Stimulated activated CD4-positive, alpha-beta T cell treated with anti-CD3 and anti-CD28 coated beads, Interleukin-15, amount 100 ng/mL, for 1 hour (primary cell): ENCODE data around the gene PCDH8.

ENCODE experiments used
- DNase-seq, 2 donors: peaks; one replicate each; pipeline ENCODE4 v3.0.0-alpha.2; 2020; ENCODE audit warnings: low read depth in 1 of 2, low spot score in 1 of 2

Gene PCDH8

DNA sequence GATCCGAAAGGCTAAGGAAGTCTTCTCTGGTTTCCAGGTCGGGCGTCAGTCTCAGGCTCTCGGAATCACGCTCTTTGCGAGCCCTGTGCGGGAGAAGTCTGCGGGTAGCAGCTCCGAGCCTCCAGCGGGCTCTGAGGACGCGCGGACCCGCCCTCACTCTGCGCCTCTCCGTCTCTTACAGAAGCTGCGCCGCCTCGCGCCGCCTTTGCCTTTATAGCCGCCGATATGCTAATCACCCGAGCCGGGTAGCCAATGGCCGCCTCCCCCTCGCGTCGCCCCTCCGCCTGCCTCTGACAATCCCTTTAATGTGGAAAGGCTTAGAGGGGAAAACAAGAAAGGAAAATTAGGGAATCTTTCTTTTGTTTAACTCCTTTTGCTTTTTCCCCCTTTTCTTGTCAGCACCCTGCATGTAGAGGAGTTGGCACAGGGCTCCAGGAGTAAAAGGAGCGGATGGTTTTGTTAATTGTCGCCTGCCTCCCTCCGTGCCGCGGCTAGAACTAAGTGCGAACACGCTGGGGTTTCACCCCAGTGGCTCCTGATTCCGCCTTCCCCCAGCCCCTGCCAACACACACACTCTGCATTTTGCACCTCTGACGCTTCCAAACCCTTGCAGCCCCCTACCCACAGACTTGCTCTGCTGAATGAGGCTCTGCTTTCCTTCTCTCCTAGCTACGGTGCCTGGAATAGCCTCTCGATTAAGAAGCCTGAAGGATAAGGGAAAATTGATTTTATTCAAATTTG lies at the start of gene PCDH8:
Gene PCDH8 (minus strand): TSS at position 186 of the 741 bp plus-strand sequence. CDS start 204 bp downstream, outside the sequence.
- no peak for DNase-seq

- DNase-seq, result no peak
Measured at GRCh38 chr13:52896827-52897659, 48.6 kb upstream of the PCDH8 start.

GRCh38 chr13:52894413-52894812 lies 46.0 kb upstream of the PCDH8 start:
- DNase-seq, result no peak

GRCh38 chr13:52892925-52893324 lies 44.5 kb upstream of the PCDH8 start:
- DNase-seq, result no peak

DNA sequence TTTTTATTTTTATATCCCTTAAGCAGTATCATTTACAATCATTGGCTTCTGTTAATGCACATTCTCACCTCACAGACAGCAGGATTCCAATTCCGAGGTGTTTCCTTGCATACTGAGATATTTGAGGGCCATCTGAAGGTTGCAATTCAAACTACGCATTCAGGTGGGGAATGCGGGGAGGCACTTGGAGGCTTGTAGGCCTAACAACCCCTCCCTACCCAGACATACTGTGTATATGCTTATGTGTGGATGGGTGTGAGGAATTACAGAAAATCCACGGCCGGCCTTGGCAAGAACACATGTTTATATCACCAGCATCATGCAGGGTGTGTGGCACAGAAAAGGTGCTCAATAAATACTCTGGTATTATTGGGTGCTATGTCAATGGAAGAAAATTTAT lies 43.3 kb upstream of the PCDH8 start:
- no peak for DNase-seq

DNA sequence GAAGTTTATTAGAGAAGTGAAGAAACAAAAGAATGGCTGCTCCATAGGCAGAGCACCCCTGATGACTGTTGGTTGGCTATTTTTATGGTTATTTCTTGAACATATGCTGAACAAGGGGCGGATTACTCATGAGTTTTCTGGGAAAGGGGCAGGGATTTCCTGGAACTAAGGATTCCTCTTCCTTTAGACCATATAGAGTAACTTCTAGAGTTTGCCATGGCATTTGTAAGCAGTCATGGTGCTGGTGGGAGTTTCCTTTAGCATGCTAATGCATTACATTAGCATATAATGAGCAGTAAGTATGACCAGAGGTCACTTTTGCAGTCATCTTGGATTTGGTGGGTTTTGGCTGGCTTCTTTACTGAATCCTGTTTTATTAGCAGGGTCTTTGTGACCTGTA lies 38.7 kb upstream of the PCDH8 start:
- no peak for DNase-seq

DNA sequence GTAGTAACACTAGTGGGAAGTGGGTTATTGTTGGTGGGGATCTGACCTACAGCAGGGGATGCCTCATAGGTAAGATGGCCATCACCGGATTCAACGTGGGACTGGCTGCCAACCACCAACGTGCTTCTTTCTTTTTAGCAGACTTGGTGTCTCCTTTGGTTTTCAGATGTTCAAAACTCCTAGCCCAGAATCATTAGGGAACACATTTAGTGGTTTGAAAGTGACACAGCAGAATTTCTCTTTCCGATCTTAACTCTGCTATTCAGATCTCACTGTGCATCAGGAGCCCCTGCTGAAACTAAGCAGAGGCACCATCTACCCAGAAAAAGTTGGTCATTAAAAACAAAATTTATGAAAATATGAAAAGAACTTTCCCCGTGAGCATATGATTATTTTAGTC lies 36.7 kb upstream of the PCDH8 start:
- no peak for DNase-seq

DNA sequence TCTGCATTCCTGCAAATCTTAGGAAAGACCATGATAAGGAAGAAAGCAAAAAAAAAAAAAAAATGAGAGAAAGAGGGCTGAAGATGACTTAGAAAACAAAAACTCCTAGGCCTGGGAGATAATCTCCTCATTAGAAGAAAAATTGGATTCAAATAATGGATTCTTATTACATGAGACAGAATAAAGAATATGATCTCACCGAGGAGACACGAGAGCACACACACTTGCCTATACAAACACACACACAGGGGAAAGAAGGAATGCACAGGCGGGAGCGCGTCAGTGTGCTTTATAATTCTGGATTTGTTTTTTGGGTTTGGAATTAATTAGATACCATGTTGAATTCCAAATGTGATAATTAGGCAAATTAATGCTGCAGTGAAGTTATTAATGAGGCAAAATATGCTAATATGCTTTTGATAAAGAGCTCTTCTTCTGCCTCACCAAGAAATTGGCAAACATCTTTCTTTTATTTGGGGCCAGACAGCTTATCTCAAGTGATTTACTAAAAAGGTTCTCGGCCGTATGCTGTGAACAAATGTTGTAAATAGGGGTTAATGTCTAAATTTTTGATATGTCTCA lies 36.1 kb upstream of the PCDH8 start:
- no peak for DNase-seq

DNA sequence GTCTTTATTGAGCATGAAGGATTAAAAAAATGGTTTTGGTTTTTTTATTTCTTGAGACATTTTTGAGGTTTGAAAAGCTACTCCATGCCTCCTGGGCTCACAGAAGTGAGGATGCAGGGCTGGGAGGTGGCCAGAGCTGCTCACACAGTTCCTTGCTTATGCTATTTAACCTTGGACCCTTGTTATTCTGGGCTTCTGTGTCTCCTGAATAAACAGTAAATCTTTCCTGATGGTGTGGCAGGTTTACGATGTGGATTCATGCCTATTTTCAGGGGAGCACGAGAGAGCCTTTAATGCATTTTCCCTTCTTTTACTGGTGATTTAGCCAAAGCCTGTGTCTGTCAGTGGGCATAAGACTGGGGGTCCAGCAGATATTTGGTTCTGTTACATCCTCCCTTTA lies 34.3 kb upstream of the PCDH8 start:
- DNase-seq, result no peak

DNA sequence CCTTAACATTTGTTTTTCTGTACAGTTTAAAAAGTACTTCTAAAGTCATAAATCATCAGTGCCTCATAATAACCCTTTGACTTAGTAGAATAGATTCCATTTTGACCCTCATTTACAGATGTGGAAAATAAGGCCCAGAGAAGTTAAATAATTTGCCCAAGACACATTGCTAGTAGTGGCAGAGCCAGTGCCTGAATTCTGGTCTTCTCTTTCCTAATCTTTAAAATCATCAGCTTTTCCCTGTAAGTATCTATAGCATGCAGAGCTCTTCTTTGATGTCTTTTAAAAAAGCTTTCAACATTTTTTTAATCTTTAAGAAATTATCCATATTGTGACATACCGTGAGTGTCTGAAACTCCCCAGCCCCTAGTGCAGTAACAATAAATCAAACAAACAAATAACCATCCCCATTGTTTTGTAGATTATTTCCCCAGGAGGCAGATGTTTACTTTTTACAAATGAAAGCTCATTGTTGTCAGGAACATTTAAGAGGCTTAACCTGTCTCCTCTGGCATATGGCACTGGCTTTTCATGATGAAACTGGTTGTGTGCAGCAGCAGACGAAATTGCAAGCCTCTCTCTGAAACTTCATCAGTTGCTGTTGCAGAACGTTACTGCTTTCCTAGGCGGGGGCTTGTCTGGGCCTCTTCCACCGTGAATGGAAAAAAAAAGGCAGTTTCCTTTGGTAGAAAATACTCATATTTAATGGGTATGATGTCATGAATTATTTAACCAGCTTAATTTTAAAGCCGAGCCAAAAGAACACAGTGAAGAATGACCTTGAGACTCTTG lies 31.7 kb upstream of the PCDH8 start:
- no peak for DNase-seq

GRCh38 chr13:52878831-52879230 lies 30.4 kb upstream of the PCDH8 start:
- no peak for DNase-seq

DNA sequence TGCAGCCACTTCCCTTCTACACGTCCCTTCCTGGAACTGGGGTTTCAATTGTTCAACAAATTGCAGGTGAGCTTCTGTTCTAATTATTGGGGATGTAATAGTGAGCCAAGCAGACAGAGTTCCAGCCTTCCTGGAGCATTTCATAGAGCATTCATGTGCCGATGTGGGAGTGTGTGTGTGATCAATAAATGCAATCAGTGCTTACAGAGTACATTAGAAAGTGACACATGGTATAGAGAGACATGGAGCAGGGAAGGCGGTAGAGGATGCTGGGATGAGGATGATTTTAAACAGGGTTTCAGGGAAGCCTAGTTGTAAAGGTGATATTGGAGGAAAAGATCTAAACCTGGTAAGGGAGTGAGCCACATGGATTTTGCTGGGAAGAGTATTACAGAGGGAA lies 21.7 kb upstream of the PCDH8 start:
- DNase-seq, result no peak

DNA sequence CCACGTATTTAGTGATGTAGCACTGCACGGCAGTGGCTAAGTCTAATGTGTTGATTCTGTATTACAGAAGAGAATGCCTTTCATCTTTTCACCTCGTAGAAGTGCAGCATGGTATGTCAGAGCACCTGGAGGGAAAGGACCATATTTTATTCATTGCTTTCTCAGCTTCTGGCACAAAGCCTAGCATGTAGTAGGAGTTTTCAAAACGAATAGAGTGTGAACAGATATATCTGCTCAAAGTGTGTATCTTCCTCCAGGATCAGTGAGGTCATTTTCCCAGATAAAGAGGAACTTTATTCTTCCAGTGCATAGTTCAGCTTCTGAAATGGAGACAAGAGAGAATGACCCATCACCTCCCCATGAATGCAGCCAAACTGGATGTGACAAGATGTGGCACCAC lies 21.2 kb upstream of the PCDH8 start:
- DNase-seq, result no peak

DNA sequence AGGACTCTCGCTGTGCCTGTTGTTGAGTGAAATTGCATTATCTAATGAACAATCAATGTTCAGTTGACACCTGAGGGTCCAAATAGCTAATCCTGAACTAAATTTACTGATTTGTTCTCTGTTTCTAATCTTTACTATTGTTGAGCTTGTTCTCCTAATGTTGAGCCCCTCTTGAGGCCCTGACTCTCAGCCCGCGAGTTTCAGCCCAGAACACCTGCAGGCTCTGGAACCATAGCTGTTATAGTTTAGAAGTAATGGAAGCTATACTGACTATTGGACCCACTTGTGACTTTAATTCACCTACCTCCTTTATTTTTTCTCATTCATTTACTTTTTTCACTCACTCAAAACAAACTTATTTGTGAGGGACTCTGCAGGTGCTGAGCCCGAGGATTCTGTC lies 20.6 kb upstream of the PCDH8 start:
- no peak for DNase-seq

GRCh38 chr13:52868190-52868589 lies 19.8 kb upstream of the PCDH8 start:
- no peak for DNase-seq

DNA sequence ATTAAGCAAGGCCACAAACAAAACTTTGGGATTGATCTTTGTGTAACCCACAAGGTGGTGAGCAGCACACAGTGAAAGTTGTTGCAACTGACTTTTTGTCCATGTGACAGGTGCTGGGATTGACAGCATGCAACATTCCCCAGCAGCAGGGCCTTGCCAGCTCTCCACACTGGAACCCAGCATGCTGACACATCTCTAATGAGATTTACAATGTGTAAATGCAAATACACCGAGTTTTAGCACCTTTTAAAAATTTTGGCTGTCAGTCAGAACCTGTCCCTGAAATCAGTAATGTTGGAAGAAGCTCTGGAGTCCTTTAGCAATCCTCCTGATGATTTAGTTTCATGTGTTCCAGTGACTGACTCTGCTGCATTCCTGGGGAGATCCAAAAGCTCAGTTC lies 16.5 kb upstream of the PCDH8 start:
- DNase-seq, result no peak

GRCh38 chr13:52862358-52863206 lies 14.1 kb upstream of the PCDH8 start:
- DNase-seq, result no peak

DNA sequence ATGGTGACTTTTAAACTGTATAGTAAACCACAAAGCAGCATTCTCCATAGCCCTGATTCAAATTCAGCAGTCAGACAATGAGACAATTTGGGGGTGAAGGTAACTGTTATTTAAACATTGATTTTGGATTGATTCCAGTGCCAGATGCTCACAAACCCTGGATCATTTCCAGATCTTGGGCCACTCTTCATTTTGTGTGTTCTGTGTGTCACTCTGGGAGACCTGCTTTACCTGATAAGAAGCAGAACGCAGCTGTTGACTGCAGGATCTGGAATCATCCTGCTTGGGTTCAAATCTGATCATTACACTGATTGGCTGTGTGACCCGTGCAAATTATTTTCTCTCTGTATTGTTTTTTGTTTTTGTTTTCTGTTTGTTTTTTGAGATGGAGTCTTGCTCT lies 4.0 kb upstream of the PCDH8 start:
- DNase-seq, result no peak

DNA sequence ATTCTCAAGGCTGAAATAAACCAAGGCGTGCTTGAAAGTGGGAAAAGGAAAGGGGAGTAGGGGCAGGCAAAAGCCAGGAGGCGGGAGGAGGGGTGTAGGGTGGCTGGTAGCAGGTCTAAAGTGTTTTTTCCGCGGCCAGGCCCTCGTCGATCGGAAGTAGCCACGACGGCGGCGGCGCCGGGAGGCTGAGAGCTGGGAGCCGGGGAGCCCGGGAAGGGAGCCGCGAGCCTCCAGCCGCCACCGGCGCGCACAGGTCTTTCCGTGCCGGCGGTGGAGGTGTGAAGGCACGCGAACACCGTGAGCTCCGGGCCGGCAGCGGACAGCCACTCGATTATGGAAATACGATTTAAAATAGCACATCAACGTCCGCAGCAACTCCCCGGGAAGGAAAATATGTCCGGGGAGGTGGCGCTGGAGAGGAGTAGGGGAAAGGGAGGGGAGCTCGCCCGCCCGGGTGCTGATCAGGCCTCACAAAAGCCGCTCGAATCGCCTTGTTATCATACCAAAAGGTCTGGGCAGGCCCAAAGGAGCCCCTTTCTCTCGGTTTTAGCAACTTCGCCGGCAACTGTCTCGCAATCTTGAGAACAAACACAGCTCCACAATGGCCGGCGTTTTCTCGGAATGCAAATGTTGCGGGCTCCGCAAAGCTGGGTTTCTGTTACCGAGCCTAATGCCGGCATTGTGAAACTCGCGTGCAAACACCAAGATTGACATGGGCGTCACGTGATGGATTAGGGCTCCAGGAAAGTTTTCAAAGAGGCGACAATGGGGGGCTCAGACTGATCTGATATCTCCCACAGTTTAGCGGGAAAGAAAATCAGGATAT lies 2.9 kb upstream of the PCDH8 start:
- DNase-seq, result no peak
